Fibroblast of gingiva (primary cell): ENCODE results near the gene CYP24A1.

ENCODE experiments used
- DNase-seq: peaks from one replicate; pipeline ENCODE4 v3.0.0-alpha.2; 2011; ENCODE audit warnings: low read depth

CYP24A1 gene

GRCh38 chr20:54201268-54201846, 27.6 kb upstream of the CYP24A1 start:
- no peak for DNase-seq

- DNase-seq: no peak
These were observed 26.9 kb upstream of the CYP24A1 start for GRCh38 chr20:54200487-54201267.

- DNase-seq: peak; percentile 57
These were observed 26.0 kb upstream of the CYP24A1 start for GRCh38 chr20:54199721-54200176.

GRCh38 chr20:54199283-54199682, 25.5 kb upstream of the CYP24A1 start:
- no peak for DNase-seq

- peak; percentile 78 for DNase-seq
These were observed 24.1 kb upstream of the CYP24A1 start for GRCh38 chr20:54197621-54198604.

GRCh38 chr20:54195483-54196472, 22.0 kb upstream of the CYP24A1 start:
- no peak for DNase-seq

GRCh38 chr20:54194724-54195438, 21.1 kb upstream of the CYP24A1 start:
- DNase-seq: no peak

GRCh38 chr20:54193817-54194216, 20.0 kb upstream of the CYP24A1 start:
- no peak for DNase-seq

GRCh38 chr20:54190217-54190616, 16.4 kb upstream of the CYP24A1 start:
- peak; percentile 7 for DNase-seq

GRCh38 chr20:54189630-54190029, 15.8 kb upstream of the CYP24A1 start:
- DNase-seq: no peak

- no peak for DNase-seq
These were observed 14.5 kb upstream of the CYP24A1 start for GRCh38 chr20:54188132-54188849.

- DNase-seq: no peak
These were observed 11.3 kb upstream of the CYP24A1 start for GRCh38 chr20:54184904-54185626.

- DNase-seq: no peak
These were observed 10.3 kb upstream of the CYP24A1 start for GRCh38 chr20:54184071-54184470.

- DNase-seq: no peak
These were observed 7.1 kb upstream of the CYP24A1 start for GRCh38 chr20:54180931-54181330.

- DNase-seq: no peak
These were observed 6.2 kb upstream of the CYP24A1 start for GRCh38 chr20:54179946-54180345.

GRCh38 chr20:54178256-54178655, 4.5 kb upstream of the CYP24A1 start:
- DNase-seq: no peak

GRCh38 chr20:54177378-54177777, 3.6 kb upstream of the CYP24A1 start:
- DNase-seq: no peak

GRCh38 chr20:54176610-54177009, 2.8 kb upstream of the CYP24A1 start:
- DNase-seq: no peak
